Measurements from ENCODE around the gene GPR3.
"Not testable (repeated sequence)": the region's sequence is repeated elsewhere in the genome, so short reads cannot be mapped to it uniquely, and the experiment has no call there.

The GPR3 gene

GRCh38 chr1:27380766-27381733 lies 11.4 kb upstream of the GPR3 start:
- DNase-seq, result no peak
- Histone ChIP-seq H3K27ac (no peak overlapping the region), H3K36me3 (no peaks in the 10 kb centered on the region), H3K9me3 (ENCODE audit: severe bottlenecking) (no peaks in the 10 kb centered on the region), H3K27me3 (ENCODE audit: insufficient read depth, low read depth, severe bottlenecking) (no peaks in the 10 kb centered on the region), H3K4me3 (ENCODE audit: low read depth, low read length) (no peak overlapping the region)
- no peak for TF ChIP-seq CTCF (IDR thresholded peaks at IDR 0.05; ENCODE audit: low read depth, low read length)

GRCh38 chr1:27381969-27382762 lies 10.3 kb upstream of the GPR3 start:
- TF ChIP-seq CTCF (IDR thresholded peaks at IDR 0.05; ENCODE audit: low read depth, low read length), result no peak
- H3K9me3 ChIP-seq (ENCODE audit: severe bottlenecking), result no peaks in the 10 kb centered on the region
- no peaks in the 10 kb centered on the region for H3K27me3 ChIP-seq (ENCODE audit: insufficient read depth, low read depth, severe bottlenecking)
- H3K36me3 ChIP-seq, result no peaks in the 10 kb centered on the region
- no peak overlapping the region for H3K4me3 ChIP-seq (ENCODE audit: low read depth, low read length)
- no peak for DNase-seq
- H3K27ac ChIP-seq, result no peak overlapping the region

- H3K36me3 ChIP-seq, result no peaks in the 10 kb centered on the region
- no peaks in the 10 kb centered on the region for H3K9me3 ChIP-seq (ENCODE audit: severe bottlenecking)
- no peak for DNase-seq
- H3K27ac ChIP-seq, result no peak within 1 kb of the TSS
- no peak for TF ChIP-seq CTCF (IDR thresholded peaks at IDR 0.05; ENCODE audit: low read depth, low read length)
- no peaks in the 10 kb centered on the region for H3K27me3 ChIP-seq (ENCODE audit: insufficient read depth, low read depth, severe bottlenecking)
- no peak within 1 kb of the TSS for H3K4me3 ChIP-seq (ENCODE audit: low read depth, low read length)
Observed at GRCh38 chr1:27383039-27383605, 9.3 kb upstream of the GPR3 start, which contains the start of gene CD164L2. TSS of gene CD164L2 (minus strand) at chr1:27383333. CDS start at chr1:27383239, 94 bp downstream.

GRCh38 chr1:27383661-27384060 lies 8.8 kb upstream of the GPR3 start:
- H3K4me3 ChIP-seq (ENCODE audit: low read depth, low read length), result no peak overlapping the region
- H3K36me3 ChIP-seq, result no peaks in the 10 kb centered on the region
- no peak for DNase-seq
- H3K9me3 ChIP-seq (ENCODE audit: severe bottlenecking), result no peaks in the 10 kb centered on the region
- H3K27me3 ChIP-seq (ENCODE audit: insufficient read depth, low read depth, severe bottlenecking), result no peaks in the 10 kb centered on the region
- no peak for TF ChIP-seq CTCF (IDR thresholded peaks at IDR 0.05; ENCODE audit: low read depth, low read length)
- no peak overlapping the region for H3K27ac ChIP-seq

GRCh38 chr1:27384797-27385196 lies 7.6 kb upstream of the GPR3 start:
- not testable (repeated sequence) for H3K27ac ChIP-seq; H3K4me3 ChIP-seq (ENCODE audit: low read depth, low read length); DNase-seq; H3K36me3 ChIP-seq; H3K27me3 ChIP-seq (ENCODE audit: insufficient read depth, low read depth, severe bottlenecking); H3K9me3 ChIP-seq (ENCODE audit: severe bottlenecking)

All from WERI-Rb-1 (cell line).